ENCODE results near the gene TMEM151A. TPM values are rescaled to one million over a fixed set of nuclear protein-coding genes. Genes with fewer than 3 reads are reported as not detected.

The TMEM151A gene
- total RNA-seq, 4 donors from 2014 or later, result 0.27 to 0.35 TPM; not detected in 2

DNA sequence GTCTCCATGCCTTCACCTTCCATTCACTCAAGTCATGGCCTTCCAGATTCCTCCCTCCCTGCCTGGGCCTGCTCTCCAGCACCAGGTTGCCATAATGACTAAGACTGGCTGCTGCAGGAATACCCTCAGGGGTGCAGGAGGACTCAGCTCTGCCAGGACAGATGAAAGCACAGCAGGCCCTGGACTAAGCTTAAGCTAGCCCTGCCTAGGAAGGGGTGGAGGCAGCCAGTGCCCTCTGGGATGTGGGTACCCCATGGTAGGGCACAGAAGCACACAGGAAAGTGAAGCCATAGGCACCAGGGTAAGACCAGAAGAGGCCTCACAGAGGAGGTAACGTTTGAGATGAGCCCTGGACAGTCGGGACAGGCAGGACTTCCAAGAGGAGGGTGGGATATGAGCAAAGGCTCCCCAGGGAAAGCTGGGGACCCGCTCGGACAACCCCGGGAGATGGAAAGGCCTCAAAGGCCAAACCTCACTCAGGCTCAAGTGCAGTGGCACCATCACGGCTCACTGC, 47.5 kb downstream of the TMEM151A start:
- Histone ChIP-seq H3K27ac (no peak overlapping the region), H3K4me1 (peaks cover 10 to 42% (median 24%) of the 10 kb centered on the region in 4 donors), H3K36me3 (peaks cover 0 to 50% (median 0%) of the 10 kb centered on the region in 3 donors), H3K9me3 (no peaks in the 10 kb centered on the region), H3K4me3 (no peak overlapping the region), H3K27me3 (no peaks in the 10 kb centered on the region)
- TF ChIP-seq CTCF (IDR thresholded peaks at IDR 0.05) (no peak), POLR2A (IDR thresholded peaks at IDR 0.05) (no peak)
- DNase-seq, result no peak

DNA sequence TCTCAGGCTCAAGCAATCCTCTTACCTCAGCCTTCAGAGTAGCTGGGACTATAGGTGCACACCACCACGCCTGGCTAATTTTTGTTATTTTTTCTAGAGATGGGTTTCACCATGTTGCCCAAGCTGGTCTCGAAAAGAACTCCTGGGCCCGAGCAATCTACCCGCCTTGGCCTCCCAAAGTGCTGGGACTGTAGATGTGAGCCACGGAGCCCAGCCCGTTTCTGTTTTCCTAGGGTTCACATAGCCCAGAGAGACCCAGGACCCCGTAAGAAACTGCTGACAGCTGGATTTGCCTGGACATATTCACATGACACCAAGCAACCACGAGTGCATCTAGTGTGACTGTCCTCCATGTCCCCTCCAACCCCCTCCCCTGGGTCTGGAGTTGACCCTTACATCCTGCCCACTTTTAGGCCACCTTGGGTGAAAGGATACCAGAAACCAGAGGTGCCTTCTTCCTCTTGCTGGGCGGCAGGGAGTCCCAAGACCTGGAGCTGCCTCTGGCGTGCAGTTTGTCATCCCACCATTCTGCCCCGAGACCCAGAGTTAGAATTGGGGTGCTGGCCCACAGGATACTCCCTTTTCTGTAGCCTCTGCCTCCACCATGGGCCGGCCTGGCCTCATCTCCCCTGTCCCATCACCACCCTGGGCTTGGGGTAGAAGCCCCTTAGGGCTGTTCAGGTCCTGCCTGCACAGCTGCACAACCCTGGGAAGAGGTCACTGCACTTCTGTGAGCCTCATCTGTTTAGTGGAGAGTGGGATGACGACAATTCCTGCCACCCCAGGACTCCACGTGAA, 48.2 kb downstream of the TMEM151A start:
- H3K36me3 ChIP-seq, result peaks cover 0 to 47% (median 0%) of the 10 kb centered on the region in 3 donors
- H3K4me3 ChIP-seq, result no peak overlapping the region
- TF ChIP-seq CTCF (IDR thresholded peaks at IDR 0.05) (no peak), POLR2A (IDR thresholded peaks at IDR 0.05) (no peak)
- no peaks in the 10 kb centered on the region for H3K27me3 ChIP-seq
- DNase-seq, result no peak
- H3K27ac ChIP-seq, result no peak overlapping the region
- peaks cover 10 to 37% (median 25%) of the 10 kb centered on the region in 4 donors for H3K4me1 ChIP-seq
- no peaks in the 10 kb centered on the region for H3K9me3 ChIP-seq

- Histone ChIP-seq H3K4me1 (peaks cover 13 to 36% (median 24%) of the 10 kb centered on the region in 4 donors), H3K36me3 (peaks cover 0 to 47% (median 0%) of the 10 kb centered on the region in 3 donors), H3K4me3 (no peak overlapping the region), H3K27me3 (no peaks in the 10 kb centered on the region), H3K27ac (no peak overlapping the region), H3K9me3 (no peaks in the 10 kb centered on the region)
- DNase-seq, result no peak
- TF ChIP-seq POLR2A (IDR thresholded peaks at IDR 0.05) (no peak), CTCF (IDR thresholded peaks at IDR 0.05) (no peak)
Observed at GRCh38 chr11:66340596-66341501, 49.2 kb downstream of the TMEM151A start.

DNA sequence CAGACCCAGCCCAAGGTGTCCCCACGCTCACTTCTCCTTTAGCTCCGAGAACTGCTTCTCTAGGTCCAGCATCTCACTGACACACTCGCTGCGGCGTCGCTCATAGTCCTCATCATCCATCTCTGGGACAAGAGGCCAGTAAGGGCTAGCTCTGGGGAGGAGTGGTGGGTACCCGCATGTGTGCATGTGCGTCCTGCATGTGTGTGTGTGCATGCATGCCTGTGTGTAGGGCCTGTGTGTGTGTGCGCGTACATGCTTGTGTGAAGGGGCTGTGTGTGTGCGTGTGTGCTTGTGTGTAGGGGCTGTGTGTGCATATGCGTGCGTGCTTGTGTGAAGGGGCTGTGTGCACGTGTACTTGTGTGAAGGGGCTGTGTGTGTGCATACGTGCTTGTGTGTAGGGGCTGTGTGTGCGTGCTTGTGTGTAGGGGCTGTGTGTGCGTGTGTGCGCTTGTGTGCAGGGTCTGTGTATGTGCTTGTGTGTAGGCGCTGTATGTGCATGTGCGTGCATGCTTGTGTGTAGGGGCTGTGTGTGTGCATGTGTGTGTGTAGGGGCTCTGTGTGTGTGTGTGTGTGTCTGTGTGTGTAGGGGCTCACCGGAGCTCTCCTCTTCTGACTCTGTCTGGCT, 49.9 kb downstream of the TMEM151A start:
- H3K27me3 ChIP-seq, result no peaks in the 10 kb centered on the region
- peaks cover 0 to 47% (median 0%) of the 10 kb centered on the region in 3 donors for H3K36me3 ChIP-seq
- no peak overlapping the region for H3K4me3 ChIP-seq
- no peaks in the 10 kb centered on the region for H3K9me3 ChIP-seq
- peaks cover 18 to 37% (median 22%) of the 10 kb centered on the region in 4 donors for H3K4me1 ChIP-seq
- TF ChIP-seq CTCF (IDR thresholded peaks at IDR 0.05) (no peak), POLR2A (IDR thresholded peaks at IDR 0.05) (no peak)
- no peak for DNase-seq
- no peak overlapping the region for H3K27ac ChIP-seq

GRCh38 chr11:66343176-66343575, 51.5 kb downstream of the TMEM151A start:
- peaks cover 0 to 38% (median 0%) of the 10 kb centered on the region in 3 donors for H3K36me3 ChIP-seq
- H3K4me3 ChIP-seq, result no peak overlapping the region
- no peaks in the 10 kb centered on the region for H3K9me3 ChIP-seq
- H3K4me1 ChIP-seq, result peaks cover 18 to 35% (median 20%) of the 10 kb centered on the region in 4 donors
- no peaks in the 10 kb centered on the region for H3K27me3 ChIP-seq
- no peak for DNase-seq
- TF ChIP-seq CTCF (IDR thresholded peaks at IDR 0.05) (no peak), POLR2A (IDR thresholded peaks at IDR 0.05) (no peak)
- no peak overlapping the region for H3K27ac ChIP-seq

Measured in Peyer's patch (tissue), 4 donors.